ENCODE measurements around the gene TADA2A.
"Not testable (repeated sequence)": the region's sequence is repeated elsewhere in the genome, so short reads cannot be mapped to it uniquely, and the experiment has no call there.

The TADA2A gene

GRCh38 chr17:37488607-37489196 lies 82.0 kb downstream of the TADA2A start:
- peak overlapping the region; percentile 96 for H3K27ac ChIP-seq
- peak; percentile 98 for DNase-seq (ENCODE audit: low read depth, low spot score)

GRCh38 chr17:37489197-37490001 lies 82.7 kb downstream of the TADA2A start, which contains the start of gene DUSP14:
TSS of gene DUSP14 (plus strand) at chr17:37489891. CDS start at chr17:37512273, 22,382 bp downstream.
- H3K27ac ChIP-seq = peak within 1 kb of the TSS; percentile 96
- DNase-seq (ENCODE audit: low read depth, low spot score) = no peak

DNA sequence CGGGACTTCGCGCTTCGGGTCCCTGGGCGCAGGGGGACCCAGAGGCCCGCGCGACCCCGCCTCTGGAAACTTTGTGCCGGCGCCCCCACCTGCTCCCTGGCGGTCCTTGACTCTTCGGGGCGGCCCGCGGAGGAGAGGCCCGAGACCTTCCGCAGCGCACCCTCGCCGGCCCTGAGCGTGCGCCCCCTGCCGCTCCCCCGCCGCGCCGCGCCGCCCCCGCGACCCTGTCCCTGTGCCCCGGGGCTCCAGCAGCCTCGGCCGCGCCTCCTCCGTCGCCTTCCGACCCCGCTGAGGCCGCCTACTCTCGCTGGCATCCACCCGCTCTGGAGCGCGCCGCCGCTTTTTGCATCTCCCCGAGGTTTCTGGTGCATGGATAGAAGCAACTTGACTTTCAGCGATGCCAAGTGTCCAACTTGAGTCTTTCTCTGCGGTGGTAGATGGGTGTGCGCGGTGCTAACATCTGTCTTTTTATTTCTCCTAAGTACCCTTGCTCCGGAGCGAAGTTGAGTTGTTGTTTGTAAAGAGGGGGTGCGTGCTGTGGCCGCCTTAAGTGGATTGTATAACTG lies 83.4 kb downstream of the TADA2A start:
- peak overlapping the region; percentile 96 for H3K27ac ChIP-seq
- DNase-seq (ENCODE audit: low read depth, low spot score) = no peak

DNA sequence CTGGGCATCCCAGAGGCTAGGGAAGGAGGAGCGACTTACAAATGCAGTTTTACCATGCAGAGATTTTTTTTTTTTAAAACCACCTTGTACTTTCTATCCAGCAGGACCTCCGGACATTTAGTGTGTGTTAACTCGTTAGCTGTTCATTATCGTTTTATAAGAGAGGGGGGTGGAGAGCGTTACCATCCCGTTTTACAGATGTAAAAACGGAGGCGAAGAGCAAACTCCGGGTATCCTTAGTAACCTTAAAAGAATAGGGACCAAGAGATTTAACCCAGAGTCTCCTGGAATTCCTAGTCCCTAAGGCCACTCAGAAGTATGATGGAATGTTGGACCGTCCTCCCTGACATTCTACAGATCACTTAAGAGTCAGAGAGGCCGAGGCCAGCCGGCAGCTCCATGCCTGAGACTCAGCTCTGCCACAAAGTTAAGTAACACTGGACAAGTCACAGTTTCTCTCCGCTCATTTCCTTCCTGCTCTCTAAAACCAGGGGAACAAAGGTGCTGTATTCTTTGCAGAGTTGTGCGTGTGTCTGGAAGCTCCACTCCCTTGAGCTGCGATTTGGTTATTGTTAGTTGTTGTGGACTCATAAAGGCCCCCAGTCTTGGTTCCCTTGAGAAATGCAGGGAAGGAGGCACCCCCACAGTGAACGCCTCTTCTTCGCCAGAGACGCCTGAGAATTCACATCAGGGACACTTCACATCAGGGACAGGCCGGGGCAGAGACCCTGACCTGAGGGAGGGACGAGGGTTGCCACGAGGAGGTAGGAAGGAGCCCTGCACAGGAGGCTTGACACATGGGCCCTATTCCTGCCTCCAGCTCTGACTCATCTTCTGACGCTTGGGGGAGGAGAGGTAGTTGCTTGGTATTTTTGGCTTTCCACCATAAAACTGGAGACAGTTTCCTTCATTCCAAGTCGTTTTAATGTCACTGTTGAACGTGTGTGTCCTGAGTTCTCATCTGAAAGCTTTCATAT lies 84.2 kb downstream of the TADA2A start:
- H3K27ac ChIP-seq = peak overlapping the region; percentile 96
- DNase-seq (ENCODE audit: low read depth, low spot score) = no peak

- peak overlapping the region; percentile 96 for H3K27ac ChIP-seq
- DNase-seq (ENCODE audit: low read depth, low spot score) = no peak
These were observed 85.5 kb downstream of the TADA2A start for GRCh38 chr17:37492167-37492566.

DNA sequence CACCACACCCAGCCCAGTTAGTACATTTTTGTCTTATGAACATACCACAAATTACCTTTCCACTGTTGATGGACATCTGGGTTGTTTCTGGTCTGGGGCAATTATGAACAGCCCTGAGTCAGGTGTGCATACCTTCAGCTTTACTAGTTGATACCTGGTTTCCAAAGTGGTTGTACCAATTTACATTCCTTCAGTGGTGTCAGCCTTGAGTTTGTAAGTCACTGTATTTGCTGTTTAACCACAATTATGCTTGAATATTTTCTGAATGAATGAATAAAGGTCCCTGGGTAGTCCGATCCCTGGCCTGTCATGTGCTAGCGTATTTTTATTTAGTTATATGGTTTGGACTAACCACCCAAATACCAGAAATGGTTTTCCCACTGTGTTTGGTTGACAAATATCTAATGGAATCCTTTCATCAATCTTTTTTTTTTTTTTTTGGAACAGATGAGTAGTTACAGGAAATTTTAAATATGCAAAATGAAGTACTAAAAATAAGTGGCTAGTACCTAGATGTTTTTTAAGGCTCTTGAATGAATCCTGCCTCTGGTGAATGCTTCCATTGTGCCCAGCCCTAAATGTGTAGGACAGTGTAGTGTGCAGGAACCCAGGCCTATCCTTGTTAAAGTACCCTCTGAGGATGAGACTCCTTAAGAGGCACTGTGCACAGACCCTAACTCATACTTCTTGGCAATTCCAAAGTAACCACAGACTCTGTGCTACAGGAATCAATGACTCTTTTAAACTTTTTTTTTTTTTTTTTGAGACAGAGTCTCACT lies 86.8 kb downstream of the TADA2A start:
- peak; percentile 96 for DNase-seq (ENCODE audit: low read depth, low spot score)
- peak overlapping the region; percentile 96 for H3K27ac ChIP-seq

- H3K27ac ChIP-seq = peak overlapping the region; percentile 96
- DNase-seq (ENCODE audit: low read depth, low spot score) = no peak
These were observed 87.7 kb downstream of the TADA2A start for GRCh38 chr17:37494401-37494831.

GRCh38 chr17:37494971-37495370 lies 88.3 kb downstream of the TADA2A start:
- peak overlapping the region; percentile 96 for H3K27ac ChIP-seq
- no peak for DNase-seq (ENCODE audit: low read depth, low spot score)

DNA sequence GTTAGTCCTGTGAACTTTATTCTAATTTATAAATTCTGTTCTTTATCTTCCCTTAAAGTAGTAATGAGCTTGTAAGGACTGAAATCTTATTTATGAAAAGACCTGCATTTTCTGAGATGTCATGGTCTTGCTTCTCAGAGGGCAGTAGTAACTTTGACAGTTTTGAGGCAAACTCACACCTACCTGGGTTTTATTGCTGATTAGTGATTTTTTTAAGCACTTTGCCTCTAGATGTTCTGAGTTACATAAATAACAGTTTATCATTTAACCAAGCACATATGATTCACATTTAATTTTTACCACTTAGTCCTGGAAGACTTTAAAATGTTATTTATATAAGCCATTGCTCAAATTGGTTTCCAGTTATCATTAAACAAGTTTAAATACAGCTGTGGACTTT lies 93.7 kb downstream of the TADA2A start:
- H3K27ac ChIP-seq = peak overlapping the region; percentile 26
- no peak for DNase-seq (ENCODE audit: low read depth, low spot score)

- no peak for DNase-seq (ENCODE audit: low read depth, low spot score)
- no peak overlapping the region for H3K27ac ChIP-seq
These were observed 95.6 kb downstream of the TADA2A start for GRCh38 chr17:37502009-37502936.

GRCh38 chr17:37503148-37503547 lies 96.5 kb downstream of the TADA2A start:
- DNase-seq (ENCODE audit: low read depth, low spot score) = no peak

GRCh38 chr17:37505333-37505732 lies 98.6 kb downstream of the TADA2A start:
- DNase-seq (ENCODE audit: low read depth, low spot score) = no peak
- no peak overlapping the region for H3K27ac ChIP-seq

More at GRCh38 chr17:37503148-37503547, 96.5 kb downstream of the TADA2A start:
- no peak overlapping the region for H3K27ac ChIP-seq

GRCh38 chr17:37506678-37507077 lies 100.0 kb downstream of the TADA2A start:
- no peak overlapping the region for H3K27ac ChIP-seq
- DNase-seq (ENCODE audit: low read depth, low spot score) = no peak

- DNase-seq (ENCODE audit: low read depth, low spot score) = no peak
- H3K27ac ChIP-seq = no peak overlapping the region
These were observed 100.4 kb downstream of the TADA2A start for GRCh38 chr17:37507111-37507510.

- H3K27ac ChIP-seq = no peak overlapping the region
- DNase-seq (ENCODE audit: low read depth, low spot score) = no peak
These were observed 103.4 kb downstream of the TADA2A start for GRCh38 chr17:37510056-37510455.

- H3K27ac ChIP-seq; DNase-seq (ENCODE audit: low read depth, low spot score): not testable (repeated sequence)
These were observed 105.0 kb downstream of the TADA2A start for GRCh38 chr17:37511642-37512041.

DNA sequence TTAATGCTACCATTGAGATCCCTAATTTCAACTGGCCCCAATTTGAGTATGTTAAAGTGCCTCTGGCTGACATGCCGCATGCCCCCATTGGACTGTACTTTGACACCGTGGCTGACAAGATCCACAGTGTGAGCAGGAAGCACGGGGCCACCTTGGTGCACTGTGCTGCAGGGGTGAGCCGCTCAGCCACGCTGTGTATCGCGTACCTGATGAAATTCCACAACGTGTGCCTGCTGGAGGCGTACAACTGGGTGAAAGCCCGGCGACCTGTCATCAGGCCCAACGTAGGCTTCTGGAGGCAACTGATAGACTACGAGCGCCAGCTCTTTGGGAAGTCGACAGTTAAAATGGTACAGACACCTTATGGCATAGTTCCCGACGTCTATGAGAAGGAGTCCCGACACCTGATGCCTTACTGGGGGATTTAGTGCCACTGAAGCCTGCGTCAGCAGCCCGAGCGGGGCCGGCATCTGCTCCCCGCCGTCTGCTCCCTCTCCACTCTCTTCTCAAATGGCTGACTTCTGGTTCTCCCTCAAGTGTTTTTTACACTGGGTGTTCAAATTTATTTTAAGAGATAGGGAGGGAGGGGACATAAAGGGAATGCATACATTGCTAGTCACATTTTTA lies 105.9 kb downstream of the TADA2A start:
- no peak for DNase-seq (ENCODE audit: low read depth, low spot score)
- no peak overlapping the region for H3K27ac ChIP-seq

GRCh38 chr17:37513711-37514110 lies 107.0 kb downstream of the TADA2A start:
- DNase-seq (ENCODE audit: low read depth, low spot score) = no peak
- no peak overlapping the region for H3K27ac ChIP-seq

All from epithelial cell of prostate (primary cell).